COLO829 (cell line): ENCODE measurements around the gene CHKA.

Experiments used
- DNase-seq: peaks from one replicate; pipeline ENCODE4 v3.0.0; 2012; ENCODE audit warnings: low spot score

CHKA gene

DNA sequence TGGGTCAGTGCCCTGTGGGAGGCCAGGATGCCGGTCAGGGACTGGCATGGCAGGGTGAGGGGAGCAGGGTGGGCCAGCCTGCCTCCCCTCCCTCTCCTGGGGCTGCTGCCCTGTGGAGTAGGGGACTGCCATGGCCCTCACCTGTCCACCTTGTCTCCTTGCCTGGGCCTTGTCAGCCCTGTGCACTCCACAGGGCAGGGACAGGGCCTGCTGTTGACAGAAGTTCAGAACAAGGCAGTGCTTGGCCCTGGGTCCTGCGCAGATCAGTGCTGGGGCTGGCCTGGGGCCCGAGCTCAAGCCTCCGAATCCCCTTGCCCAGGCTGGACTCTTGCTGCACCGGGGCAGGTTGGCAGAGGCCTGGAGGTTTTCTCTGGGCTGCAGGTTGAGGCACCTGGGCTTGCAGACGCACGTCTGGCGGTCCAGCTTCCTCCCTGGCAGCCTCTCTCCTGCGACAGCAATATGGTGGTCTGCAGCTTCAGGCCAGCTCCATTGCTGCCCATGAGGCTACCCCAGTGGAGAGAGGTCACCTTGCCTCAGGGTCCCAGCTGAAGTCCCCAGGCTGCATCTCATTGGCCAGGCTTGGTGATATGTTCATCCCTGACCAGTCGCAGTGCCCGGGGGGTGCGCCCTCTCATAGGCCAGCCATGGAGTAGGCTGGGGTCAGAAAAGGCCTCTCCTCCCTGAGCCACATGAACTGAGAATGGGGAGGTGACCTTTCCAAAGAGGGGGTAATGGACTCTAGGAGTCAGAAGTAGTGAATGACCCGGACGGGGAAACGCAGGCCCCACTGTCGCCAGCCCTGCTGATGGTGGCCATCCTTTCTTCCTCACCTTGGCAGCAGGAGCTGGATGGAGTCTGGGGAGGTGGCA lies 21.5 kb upstream of the CHKA start:
- no peak for DNase-seq

DNA sequence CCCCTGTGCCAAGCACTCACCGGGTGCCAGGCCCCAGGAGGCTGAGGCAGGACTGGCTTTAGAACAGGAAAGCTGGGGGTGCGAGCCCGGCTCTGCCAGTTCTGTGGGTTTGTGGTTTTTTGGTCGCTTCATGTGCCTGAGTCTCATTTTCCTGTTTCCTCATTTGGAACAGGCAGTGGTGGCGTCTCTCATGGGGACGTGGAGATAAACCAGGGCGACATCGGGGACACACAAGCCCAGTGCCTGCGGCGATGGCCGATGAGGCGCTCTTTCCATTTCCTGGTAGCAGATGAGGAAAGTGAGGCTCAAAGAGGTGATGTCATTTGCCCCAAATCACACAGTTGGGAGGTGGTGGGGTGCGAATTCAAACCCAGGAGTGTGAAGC lies 20.8 kb upstream of the CHKA start:
- no peak for DNase-seq

DNA sequence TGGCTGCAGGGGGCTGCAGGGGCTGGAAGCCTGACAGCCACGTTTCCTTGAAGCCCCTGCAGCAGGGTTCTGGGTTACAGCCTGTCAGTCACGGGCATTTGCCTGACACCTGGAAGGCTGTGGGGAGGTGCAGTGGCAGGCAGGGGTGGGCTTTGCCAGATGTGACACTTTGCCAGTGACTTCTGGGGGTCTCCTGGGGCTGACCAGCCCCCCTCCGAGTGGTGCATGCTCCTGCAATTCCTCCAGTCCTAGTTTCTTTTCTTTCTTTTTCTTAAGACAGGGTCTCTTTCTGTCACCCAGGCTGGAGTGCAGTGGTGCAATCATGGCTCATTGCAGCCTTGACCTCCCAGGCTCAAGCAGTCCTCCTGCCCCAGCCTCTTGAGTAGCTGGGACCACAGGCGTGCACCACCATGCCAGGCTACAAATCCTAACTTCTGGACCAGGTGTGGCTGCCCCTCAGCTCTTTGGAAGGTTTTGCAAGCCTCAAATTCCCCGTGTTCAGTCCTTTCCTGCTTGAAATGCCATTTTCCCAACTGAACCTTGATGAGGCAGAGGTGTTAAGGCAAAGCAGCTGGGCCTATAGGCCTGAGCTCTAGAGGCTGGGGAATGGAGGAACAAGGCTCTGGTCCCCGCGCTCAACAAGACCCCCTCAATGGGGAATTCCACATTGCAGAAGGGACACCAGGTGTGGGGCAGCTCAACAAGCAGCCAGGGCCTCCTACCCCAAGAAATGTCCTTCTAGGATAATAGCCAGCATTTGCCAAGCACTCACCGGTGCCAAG lies 20.2 kb upstream of the CHKA start:
- no peak for DNase-seq

DNA sequence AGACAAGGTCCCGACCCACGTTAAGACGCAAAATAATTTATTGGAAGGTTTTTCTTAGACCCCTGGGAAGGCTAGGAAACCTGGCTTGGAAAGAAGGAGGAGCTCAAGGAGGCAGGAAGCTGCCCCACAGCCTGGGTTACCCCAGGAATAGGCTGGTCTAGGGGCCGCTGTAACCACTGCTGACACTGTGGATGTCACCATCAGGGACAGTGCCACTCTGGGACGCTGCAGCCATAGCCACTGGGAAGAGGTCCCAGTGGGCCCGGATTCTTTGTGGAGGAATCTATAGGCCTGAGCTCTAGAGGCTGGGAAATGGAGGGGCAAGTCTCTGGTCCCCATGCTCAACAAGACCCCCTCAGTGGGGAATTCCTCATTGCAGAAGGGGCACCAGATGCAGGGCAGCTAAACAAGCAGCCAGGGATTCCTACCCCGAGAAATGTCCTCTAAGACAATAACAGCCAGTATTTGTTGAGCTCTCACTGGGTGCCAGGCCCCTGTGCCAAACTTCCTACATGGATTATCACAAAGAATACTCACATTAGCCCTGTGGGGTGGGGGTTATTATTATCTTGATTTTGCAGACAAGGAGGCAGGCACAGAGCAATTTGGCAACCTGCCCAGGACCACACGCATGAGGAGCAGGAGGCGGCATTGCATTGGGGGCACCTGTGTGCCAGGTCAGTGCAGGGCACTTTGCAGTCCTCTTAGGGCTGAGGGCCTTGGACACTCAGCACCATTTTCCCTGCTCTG lies 19.5 kb upstream of the CHKA start:
- no peak for DNase-seq

DNA sequence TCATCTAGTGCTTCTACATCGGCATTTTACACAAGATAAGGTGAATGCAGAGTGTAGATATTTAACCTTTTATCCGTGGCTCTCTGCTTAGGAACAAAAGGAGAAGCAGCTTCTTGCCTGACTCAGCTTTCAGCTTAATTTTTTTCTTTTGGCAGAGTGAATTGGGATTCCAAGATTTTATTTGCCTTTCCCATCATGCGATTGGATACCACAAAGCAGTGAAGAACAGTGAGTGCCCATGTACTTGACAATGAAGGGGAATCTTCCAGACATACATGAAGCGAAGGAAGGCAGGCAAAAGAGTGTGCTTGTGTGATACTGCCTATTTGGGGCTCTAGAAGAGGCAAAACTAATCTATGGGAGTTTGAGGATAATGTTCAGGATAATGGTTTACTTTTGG lies 17.0 kb upstream of the CHKA start:
- DNase-seq = no peak

DNA sequence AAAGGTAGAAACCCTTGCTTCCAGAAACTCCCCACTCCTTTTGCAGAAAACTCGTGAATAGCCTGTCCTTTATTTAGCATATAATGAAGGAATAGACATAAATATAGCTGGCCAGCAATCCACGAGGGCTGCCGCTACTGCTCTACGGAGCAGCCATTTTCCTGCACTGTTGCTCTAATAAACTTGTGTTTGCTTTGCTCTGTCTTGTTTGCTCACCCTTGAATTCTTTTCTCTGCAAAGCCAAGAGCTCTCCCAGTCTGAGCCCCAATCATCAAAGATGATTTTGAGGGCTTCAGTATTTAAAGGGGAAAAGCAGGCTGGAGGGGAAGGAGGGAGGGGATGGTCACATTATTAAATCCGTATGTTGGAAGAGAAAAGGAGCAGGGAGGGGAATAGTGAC lies 16.6 kb upstream of the CHKA start:
- no peak for DNase-seq

DNA sequence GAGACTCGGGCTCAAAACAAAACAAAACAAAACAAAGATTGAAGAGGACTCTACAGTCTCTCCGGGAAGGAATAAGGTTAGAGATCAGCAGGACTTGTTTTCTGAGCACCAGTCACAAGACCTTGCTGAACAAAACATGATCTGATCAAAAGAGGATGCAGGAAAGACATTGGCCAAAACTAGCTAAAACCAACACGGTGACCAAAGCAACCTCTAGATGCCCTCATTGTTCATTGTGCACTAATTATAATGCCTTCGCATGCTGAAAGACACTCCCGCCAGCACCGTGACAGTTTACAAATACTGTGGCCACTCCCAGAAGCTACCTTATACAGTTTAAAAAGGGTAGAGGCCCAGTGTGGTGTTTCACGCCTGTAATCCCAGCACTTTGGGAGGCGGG lies 15.7 kb upstream of the CHKA start:
- DNase-seq = peak; percentile 40

DNA sequence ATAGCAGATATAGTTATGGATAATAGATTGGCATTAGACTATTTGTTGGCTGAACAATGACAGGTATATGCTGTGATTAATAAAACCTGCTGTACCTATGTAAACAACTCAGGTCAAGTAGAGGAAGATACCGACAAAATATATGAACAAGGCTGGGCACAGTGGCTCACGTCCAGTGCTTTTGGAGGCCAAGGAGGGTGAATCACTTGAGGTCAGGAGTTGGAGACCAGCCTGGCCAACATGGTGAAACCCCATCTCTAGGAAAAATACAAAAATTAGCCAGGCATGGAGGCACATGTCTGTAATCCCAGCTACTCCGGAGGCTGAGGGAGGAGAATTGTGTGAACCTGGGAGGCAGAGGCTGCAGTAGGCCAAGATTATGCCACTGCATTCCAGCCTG lies 14.0 kb upstream of the CHKA start:
- DNase-seq = no peak

DNA sequence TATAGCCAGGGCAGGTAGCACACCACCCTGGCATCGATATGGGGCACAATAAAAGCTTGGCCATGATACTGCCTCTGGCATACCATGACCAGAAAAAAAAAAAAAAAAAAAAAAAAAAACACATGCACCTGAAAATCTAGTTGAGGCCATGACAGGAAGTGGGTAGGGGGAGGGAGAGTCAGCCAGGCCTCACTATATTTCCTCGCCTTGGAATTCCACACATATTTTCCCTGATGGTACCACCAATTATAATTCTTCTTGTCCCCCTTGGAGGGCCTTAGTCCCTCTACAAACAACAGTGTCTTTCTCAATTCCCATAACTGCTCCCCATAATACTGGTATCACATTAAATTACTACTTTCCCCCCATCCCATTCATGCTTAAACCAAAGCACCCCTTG lies 12.6 kb upstream of the CHKA start:
- DNase-seq = no peak

DNA sequence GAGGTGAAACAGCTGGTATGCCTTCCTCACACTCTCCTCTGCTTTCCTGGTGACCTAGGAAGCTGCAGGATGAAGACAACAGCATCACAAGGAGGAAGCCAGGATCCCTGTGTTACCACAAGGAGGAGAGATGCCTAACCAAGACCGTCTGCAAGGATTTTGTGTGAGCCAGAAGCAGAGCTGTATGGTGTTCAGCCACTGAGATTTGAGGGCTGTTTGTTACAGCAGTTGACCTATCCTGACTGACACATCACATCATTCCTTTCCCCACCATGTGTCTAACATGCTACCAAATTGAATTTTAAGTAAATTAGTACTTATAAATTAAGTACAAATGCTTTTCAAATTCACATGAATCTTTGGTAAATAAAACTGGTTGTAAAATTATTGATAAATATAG lies 8.9 kb upstream of the CHKA start:
- no peak for DNase-seq

DNA sequence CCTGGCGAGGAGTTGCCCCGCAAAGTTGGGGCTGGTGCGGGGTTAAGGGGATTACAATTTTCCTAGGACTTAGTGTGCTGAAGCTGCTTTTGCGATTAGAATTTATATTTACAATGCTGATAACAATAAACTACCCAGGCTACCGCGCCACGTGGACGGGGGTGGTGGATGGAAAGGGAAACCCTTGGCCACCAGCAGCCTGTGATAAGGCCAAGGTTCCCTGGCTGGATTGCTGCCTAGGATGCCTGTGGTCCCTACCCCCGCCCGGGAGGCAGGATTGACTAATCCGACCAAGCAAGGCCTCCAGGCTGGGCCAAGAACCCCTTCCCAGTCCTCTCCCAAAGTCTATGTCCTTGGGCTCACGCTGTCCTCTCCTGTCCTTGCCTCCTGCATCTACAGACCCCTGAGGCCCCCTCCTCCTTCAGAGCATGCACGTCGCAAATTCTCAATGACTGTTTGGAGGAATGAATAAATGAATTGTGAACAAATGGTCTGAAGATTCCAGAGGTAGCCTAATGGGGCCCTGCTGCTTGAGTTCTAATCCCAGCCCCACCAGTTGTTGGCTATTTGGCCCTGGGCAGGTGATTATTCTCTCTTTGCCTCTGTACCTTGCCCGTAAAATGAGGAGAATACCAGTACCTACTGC lies 7.6 kb upstream of the CHKA start:
- DNase-seq = no peak

DNA sequence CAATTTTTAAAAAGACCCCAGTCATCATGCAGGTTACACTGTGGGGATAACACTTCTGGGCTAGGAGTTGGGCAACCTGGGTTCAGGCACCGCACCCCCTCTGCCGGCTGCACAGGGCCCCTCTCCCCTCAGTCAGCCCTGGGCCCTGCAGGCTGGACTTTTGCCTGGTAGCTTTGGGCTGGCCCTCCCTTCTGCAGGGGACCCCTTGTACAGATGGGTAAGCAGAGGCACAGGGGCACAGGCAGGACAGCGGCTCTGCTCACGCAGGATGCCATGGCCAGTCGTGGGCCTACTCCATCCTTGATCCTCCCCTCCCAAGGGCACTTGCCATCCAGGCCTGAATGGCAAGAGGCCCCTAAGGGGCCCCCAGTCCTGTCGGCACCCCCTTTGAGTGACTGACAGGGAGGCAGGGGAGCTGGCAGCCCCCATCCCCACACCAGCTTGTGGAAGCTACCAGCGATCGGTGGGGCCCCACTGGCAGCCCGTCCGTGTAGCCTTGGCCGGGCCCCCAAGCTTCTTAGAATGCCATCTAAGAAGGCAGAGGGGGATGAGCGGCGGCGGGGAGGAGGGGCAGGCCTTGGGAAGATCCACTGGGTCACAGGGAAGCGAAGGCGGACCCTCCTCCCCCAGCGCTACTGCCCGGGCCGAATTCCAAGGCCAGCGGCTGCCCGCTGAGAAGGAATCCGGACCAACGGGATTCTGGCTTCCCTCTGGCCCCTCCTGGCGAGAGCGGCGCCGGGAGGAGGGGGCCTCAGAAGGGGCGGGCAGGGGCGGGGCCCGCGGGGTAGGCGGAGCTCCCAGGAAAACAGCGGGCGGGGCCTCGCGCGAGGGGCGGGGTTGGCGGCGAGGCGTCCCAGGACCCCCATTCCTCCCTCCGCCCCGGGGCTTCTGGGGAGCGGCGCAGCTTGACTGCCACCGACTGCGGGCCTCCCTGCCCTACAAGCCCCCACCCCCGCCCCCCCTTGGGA lies 6.8 kb upstream of the CHKA start:
- no peak for DNase-seq

DNA sequence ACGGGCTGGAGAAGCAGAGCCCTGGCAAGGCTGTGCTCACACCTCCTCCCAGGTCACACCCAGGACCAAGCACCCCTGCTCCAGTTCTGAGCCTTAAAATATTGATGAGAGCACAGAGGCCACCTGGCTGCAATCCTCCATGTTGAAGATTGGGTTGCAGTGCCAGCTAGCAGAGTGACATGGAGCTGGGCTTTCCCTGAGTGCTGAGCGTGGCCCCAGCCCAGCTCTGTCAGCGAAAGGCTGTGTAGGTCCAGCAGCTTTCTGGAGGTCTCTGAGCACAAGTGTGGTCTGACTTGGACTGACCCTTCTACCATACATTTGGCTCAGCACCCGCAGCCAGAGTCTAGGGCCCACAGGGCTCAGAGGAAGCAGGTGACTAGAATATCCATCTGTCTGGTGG lies 4.0 kb upstream of the CHKA start:
- DNase-seq = no peak

DNA sequence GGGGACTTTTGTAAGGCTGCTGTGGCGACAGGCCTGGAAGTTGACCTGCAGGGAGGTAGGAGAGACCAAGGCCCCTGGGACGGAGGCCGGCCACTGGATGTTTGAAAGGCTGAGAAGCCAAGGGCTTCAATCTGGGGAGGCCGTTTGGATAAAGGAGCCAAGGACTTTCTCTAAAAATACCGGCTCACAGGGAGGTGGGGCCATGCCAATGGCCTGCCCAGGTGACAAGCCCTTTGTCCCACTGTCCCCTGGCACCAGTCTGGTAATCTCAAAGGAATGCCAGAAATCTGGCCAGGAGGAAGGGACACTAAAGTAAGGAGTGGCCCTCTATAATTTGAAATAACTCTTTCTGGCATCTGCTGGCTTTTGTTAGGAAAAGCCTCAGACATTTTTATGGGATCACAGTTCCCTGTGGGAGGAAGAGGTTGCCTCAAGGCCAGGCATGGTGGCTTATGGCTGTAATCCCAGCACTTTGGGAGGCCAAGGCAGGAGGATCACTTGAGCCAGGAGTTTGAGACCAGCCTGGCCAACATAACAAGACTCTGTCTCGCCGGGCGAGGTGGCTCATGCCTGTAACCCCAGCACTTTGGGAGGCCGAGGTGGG lies 1.9 kb upstream of the CHKA start:
- DNase-seq = no peak

DNA sequence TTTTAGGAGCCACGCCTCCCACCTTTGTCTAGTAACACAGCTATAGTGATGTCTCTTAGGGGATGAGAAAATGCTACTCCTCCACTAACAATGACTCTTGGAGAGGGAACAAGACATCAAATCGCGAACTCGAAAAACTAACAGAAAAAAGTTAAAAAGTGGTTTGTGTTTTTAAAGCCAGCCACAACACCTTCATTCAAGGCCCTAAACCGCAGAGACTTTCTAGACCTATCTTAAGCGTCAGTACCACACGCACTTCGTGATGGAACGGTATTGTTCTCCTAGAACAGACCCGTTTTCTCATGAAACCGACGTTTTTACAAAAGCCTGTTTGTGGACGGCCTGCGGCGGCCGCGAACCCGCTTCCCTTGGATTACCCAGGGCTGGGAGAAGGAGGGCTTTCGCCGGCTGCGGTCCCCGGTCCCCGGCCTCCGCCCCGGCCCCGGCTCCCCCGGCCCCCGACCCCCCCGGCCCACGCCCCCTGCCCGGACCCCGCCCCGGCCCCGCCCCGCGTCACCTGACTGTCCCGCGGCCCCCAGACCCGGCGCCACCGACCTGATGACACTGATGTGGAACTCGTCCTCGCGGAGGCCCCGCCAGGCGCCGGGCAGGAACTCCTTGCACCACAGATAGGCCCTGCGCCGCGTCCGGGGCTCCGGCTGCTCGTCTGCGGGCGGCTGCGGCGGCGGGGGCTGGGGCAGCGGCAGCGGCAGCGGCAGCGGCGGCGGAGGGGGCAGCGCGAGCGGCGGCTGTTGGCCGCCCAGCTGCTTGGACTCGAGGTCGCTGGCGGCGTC lies 718 bp downstream of the CHKA start:
- DNase-seq = no peak

DNA sequence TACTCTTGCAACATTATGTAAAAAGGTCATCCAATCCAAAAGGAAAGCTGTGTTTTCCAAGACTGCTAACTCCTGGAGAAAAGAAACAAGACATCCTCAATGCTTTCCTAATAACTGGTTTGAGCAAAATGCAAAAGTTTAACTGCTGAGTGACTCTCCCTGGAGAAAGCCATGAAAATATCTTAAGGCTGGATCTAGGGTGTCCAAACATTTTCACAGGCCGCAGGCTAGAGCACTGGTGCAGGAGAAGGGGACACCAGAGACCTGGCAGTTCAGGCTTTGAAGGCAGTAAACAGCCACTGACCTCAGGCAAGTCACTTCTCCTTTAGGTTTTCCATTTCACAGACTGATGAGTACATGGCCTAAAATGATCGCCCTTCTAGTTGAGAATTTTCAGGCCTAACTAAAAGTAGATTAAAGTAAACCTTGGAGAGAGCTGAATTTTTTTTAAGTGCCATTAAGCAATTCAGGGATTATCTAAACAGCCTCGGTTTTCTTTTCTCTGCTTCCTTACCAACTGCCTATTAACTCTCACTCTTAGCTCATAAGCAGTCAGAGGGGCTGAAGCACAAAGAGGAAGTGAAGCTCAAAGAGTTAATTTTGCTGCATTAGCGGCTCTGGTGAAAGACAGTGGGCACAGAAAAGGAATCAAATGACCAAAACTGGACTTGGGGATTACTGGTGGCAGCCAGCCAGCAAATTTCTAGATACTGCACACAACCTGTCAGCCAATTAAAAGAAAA lies 2.3 kb downstream of the CHKA start:
- DNase-seq = no peak

DNA sequence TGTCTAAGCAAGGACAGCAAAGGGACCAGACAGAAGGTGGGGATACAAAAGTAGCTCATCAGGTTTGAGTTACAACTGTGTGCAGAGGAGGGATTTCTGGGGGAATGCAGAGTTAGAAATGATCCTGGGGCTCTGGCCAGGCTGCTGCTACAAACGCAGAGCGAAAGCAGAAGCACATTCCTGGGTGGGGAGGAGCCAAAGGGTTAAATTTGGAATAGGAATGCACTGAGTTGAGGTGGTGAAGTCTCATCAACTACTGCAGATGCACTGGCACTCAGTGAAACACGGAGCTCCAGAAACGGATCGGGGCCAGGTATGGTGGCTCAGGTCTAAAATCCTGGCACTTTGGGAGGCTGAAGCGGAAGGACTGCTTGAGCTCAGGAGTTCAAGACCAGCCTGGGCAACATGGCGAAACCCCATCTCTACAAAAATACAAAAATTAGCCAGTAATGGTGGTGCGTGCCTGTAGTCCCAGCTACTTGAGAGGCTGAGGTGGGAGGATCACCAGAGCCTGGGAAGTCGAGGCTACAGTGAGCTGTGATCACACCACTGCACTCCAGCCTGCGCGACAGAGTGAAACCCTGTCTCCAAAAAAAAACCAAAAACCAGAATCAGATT lies 3.2 kb downstream of the CHKA start:
- DNase-seq = no peak

DNA sequence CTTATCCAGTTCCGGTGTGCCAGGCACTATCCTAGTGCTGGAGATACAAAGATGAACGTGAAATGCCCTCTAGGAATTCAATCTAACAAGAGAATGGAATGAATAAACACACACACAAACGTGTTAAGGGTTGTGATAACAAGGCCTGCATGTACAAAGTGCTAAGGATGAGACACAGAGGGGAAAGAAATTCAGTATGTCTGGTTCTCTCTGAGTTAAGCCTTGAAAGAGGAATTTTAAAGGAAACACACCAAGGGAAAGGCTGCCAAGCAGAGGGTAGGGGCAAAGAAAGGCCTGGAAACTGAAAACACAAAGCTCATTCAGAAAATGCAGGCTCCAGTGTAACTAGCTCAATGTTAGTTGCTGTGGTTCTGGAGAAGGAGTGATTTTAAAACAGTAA lies 4.2 kb downstream of the CHKA start:
- no peak for DNase-seq

DNA sequence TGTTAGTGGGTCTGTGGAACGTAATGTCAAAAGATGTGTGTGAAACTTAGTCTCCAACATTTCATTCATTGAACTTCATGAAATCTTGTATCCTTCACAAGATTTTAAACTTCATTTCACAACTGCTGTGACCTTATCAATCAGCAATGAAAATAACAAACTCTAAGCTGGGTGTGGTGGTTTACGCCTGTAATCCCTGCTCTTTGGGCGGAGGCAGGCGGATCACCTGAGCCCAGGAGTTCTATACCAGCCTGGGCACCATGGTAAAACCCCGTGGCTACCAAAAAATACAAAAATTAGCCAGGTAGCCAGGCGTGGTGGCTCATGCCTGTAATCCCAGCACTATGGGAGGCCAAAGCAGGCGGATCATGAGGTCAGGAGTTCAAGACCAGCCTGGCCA lies 5.1 kb downstream of the CHKA start:
- DNase-seq = no peak
